RWPE1 (cell line): ENCODE data around the gene GORASP1.

Source experiments
- CTCF ChIA-PET: fragments of 350-600 bp; sonication (Branson Sonifier 250); formaldehyde crosslinking; extraction: SDS; loops from one replicate; lab custom pipeline; 2021; lab: Yijun Ruan, JAX
- POLR2A ChIA-PET: fragments of 400-600 bp; formaldehyde crosslinking; extraction: SDS; loops from one replicate; lab custom pipeline; 2020; ENCODE audit warnings: antibody characterized with exemption; ENCODE audit not compliant: low non-redundant PET; lab: Yijun Ruan, JAX
- DNase-seq: peaks from one replicate; pipeline ENCODE4 v3.0.0; 2012; ENCODE audit warnings: low spot score
- H3K27ac ChIP-seq: fragments of 450-650 bp; 2 replicates; pipeline ENCODE4 v1.5.1; 2017
- CTCF ChIP-seq: fragments of 450-650 bp; conservative IDR thresholded peaks from 2 replicates; pipeline ENCODE4 v1.5.1; 2017; ENCODE audit warnings: low read depth, mild to moderate bottlenecking

The GORASP1 gene

DNA sequence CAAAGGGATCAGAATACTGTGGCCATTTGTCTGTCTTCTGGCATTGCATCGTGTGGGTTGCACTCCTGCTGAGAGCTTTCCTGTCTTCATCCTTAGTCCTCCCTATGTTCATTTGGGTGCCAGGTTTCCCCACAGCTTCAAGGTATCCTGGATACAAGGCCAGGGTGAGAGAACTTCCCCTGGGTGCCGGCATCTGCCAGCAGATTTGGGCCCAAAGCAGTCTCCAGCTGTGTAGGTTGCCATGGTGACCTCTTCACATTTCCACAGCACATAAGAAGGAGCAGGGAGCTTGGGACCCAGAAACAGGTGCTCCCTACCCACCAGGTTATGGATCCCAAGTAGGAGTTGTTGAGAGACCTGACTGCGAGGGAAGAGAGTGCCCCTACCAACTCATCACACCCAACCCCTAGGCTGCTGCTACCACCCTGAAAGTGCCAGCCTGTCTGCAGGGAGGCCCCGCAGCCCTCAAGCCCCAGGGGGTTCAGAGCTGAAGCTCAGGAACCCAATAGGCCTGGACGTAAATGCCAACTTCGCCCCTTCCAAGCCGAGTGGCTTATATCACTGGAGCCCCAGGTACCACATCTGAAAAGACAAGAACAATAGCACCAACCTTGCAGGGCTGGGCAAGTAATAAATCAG, 20.0 kb upstream of the GORASP1 start:
- CTCF ChIA-PET, result interaction anchor here (0.5 to 4.0 kb wide), 5 partner anchors 9 to 210 kb away, joined by 3 to 15 read pairs (median 5); no protein-coding TSS in a partner anchor
- no peak for TF ChIP-seq CTCF
- POLR2A ChIA-PET, result no interaction called here
- H3K27ac ChIP-seq, result no peak overlapping the region
- DNase-seq, result no peak

GRCh38 chr3:39126532-39127071, 19.2 kb upstream of the GORASP1 start:
- CTCF ChIA-PET, result interaction anchor here (0.5 to 4.0 kb wide), 8 partner anchors 9 to 211 kb away, joined by 3 to 15 read pairs (median 5); no protein-coding TSS in a partner anchor
- no peak for DNase-seq
- peak; percentile 33; the same call in 1 of the 2 replicates for TF ChIP-seq CTCF
- POLR2A ChIA-PET, result no interaction called here
- H3K27ac ChIP-seq, result peak overlapping the region; percentile 45; the same call in 1 of the 2 replicates

GRCh38 chr3:39125841-39126500, 18.5 kb upstream of the GORASP1 start:
- TF ChIP-seq CTCF, result no peak
- ChIA-PET POLR2A (no interaction called here), CTCF (interaction anchor here (0.5 to 4.0 kb wide), 5 partner anchors 20 to 162 kb away, joined by 3 to 15 read pairs (median 3); no protein-coding TSS in a partner anchor)
- no peak for DNase-seq
- peak overlapping the region; percentile 45; the same call in 1 of the 2 replicates for H3K27ac ChIP-seq

DNA sequence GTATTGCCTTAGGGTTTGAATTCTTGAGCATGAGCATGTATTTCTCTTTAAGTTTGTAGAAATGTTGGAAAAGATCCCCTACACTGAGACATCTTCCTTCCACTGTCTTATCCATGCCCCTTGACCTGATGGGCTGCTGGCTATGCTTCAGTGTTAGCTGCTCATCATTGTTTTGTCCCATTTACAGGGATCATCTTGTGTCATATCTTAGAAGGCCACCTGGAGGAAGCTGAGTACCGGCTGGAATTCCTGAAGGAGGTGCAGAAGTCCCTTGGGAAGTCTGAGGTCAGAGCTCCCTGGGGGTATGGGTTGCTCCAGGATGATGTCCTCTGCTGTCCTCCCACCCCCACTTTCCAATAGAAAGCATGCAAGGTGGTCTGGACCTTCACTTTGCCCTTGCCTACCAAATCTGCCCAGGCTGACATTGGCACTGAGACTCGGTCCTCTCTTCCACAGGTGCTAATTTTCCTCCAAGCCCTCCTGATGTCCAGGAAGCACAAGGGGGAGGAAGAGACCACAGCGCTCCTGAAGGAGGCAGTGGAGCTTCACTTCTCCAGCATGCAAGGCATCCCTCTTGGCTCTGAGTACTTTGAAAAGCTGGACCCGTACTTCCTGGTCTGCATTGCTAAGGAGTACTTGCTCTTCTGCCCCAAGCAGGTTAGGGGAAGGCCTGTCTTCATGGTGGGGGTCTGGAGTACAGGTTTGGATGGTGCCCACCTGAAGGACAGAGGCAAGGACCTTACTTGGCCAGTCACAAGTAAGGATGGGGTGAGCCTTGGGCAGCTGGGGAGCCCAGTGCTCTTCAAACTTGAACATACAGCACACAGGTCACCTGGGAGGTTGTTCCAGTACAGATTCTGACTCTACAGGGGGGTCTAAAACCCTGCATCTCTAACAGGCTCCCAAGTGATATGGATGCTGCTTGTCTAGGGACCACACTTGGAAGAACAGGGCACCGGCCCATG, 17.7 kb upstream of the GORASP1 start:
- DNase-seq, result no peak
- H3K27ac ChIP-seq, result no peak overlapping the region
- CTCF ChIA-PET, result interaction anchor here (0.7 to 4.0 kb wide), 3 partner anchors 21 to 163 kb away, joined by 3 to 15 read pairs (median 6); no protein-coding TSS in a partner anchor
- TF ChIP-seq CTCF, result no peak
- POLR2A ChIA-PET, result no interaction called here

GRCh38 chr3:39122813-39123212, 15.4 kb upstream of the GORASP1 start:
- H3K27ac ChIP-seq, result no peak overlapping the region
- CTCF ChIA-PET, result no interaction called here

More at GRCh38 chr3:39122813-39123212, 15.4 kb upstream of the GORASP1 start:
- POLR2A ChIA-PET, result no interaction called here
- DNase-seq, result no peak
- no peak for TF ChIP-seq CTCF
